Erythroblast (primary cell): ENCODE results near the gene ABCC6.

Experiments
- GATA1 ChIP-seq: IDR thresholded peaks from 2 replicates; pipeline ENCODE4 v1.6.1; 2011; ENCODE audit warnings: low read depth, mild to moderate bottlenecking, control low read depth, low read length, moderate library complexity
- POLR2A ChIP-seq: IDR thresholded peaks from 2 replicates; pipeline ENCODE4 v1.6.1; 2011; ENCODE audit warnings: mild to moderate bottlenecking, low read length

DNA sequence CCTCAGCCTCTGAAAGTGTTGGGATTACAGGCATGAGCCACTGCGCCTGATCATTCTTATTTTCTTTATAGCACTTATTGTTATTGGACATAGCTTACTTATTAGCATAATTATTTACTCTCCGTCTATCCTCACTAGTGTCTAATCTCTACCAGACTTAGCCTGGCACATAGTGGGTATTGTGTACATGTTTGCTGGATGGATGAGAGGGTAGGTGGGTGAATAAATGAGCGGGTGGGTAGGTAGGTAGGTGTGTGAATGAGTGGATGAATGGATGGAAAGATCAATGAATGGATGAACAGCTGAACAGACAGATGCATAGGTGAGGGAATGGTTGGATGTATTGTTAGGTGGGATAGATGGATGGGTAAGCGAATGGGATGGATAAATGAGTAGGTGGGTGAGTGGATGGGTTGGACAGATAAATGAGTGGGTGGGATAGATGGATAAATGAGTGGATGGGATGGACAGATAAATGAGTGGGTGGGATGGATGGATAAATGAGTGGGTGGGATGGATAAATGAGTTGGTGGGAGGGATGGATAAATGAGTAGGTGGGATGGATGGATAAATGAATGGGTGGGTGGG, 51.9 kb downstream of the ABCC6 start:
- no peak for TF ChIP-seq POLR2A
- TF ChIP-seq GATA1: no peak
